Fibroblast of the aortic adventitia (primary cell): ENCODE results near the gene NCOA4. TPM values are rescaled to one million over a fixed set of nuclear protein-coding genes. Genes with fewer than 3 reads are reported as not detected.

Experiments used
- DNase-seq: peaks from one replicate; pipeline ENCODE4 v3.0.0-alpha.2; 2010; ENCODE audit warnings: low read depth
- H3K4me3 ChIP-seq: 2 replicates; pipeline ENCODE4 v1.5.1; 2011; ENCODE audit warnings: low read depth, mild to moderate bottlenecking, control low read depth, low read length, moderate library complexity
- total RNA-seq: library from RNA; depleted of rRNA; stranded (reverse); fragments of >200 nt; gene quantifications from 2 replicates; pipeline ENCODE4 v1.2.3, GENCODE V29; 2012; ENCODE audit warnings: low replicate concordance
- TF ChIP-seq, protein P1 (sequence below): IDR thresholded peaks from 2 replicates; pipeline ENCODE4 v1.5.1; 2011; ENCODE audit warnings: mild to moderate bottlenecking, low read length, control low read depth, inconsistent platforms; ENCODE audit not compliant: insufficient read depth

Gene NCOA4
- 187 and 585 TPM in 2 replicates for total RNA-seq

DNA sequence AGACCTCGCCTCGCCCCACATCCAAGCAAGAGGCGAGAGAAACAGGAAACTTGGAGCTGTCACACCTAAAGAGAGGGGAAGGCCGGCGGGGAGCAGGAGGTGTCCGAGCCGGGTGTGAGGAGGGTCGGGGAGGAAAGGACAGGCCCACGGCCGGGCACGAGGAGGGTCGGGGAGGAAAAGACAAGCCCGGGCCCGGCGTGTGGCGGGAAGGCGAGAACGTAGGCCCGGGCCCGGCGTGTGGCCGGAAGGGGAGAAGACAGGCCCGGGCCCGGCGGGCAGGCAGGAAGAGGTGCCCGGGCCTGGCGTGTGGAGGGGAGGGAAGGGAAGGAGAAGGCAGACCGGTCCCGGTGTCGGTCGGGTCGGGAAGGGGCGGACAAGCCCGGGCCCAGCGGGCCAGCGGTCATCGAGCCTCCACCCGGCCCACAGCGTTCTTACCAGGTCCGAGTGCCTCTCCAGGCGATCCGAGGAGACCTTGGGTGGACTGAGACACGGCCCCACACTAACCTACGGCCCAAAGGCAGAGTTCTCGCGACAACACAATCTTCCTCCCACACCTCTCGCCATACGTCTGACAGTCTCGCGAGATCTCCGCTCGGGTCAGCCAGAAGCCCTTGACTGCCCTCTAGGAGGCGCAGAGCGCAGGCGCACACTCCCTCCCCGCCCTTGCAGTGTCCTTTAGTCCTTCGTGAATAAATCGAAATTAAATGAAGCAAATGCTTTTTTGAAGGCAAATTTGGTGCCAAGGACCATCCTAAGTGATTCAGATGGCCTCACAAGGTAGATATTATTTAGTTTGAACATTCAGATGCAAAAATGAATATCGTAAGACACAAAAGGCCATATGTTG is at the start of gene NCOA4:
Gene NCOA4 (minus strand): TSS at position 533 of the 847 bp plus-strand sequence. CDS start 13,943 bp downstream, outside the sequence.
- H3K4me3 ChIP-seq: peak within 1 kb of the TSS; percentile 91
- TF ChIP-seq, protein P1, sequence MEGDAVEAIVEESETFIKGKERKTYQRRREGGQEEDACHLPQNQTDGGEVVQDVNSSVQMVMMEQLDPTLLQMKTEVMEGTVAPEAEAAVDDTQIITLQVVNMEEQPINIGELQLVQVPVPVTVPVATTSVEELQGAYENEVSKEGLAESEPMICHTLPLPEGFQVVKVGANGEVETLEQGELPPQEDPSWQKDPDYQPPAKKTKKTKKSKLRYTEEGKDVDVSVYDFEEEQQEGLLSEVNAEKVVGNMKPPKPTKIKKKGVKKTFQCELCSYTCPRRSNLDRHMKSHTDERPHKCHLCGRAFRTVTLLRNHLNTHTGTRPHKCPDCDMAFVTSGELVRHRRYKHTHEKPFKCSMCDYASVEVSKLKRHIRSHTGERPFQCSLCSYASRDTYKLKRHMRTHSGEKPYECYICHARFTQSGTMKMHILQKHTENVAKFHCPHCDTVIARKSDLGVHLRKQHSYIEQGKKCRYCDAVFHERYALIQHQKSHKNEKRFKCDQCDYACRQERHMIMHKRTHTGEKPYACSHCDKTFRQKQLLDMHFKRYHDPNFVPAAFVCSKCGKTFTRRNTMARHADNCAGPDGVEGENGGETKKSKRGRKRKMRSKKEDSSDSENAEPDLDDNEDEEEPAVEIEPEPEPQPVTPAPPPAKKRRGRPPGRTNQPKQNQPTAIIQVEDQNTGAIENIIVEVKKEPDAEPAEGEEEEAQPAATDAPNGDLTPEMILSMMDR: peak; percentile 84
- DNase-seq: peak; percentile 99

DNA sequence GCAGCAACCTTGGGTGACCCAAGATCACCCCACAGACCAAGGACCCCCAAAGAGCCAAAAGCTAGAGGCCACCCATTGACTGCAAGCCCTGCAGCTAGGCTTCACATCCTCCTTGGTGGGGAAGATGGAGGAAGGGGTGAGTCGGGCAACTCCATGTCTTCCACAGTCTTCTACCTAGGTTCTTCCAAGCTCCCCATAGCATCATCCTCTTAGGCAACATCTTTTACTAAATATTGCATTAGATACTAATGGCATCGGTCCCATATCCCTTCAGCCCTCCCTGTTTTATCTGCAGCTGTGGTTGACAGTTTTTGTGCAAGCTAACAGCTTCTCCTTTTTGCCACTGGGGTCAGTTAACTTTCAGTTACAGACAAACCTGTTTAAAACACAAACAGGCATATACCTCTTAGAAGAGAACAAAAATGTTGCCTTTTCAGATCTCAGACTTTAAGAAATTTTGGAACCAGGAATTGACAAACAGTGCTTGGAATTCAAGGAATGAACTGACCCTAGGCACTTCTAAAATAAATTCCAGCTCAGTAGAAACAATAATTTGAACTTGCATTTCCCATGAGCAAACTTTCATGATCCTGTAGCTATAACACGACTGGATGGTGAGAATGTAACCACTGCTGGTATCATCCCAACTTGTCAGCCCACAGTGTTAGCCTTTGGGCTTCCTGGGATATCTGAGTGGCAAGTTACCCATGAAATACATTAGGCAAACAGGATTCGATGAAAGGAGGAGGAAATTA is 49.6 kb upstream of the NCOA4 start:
- H3K4me3 ChIP-seq: no peak overlapping the region
- DNase-seq: peak; percentile 3
- TF ChIP-seq, protein P1: no peak

DNA sequence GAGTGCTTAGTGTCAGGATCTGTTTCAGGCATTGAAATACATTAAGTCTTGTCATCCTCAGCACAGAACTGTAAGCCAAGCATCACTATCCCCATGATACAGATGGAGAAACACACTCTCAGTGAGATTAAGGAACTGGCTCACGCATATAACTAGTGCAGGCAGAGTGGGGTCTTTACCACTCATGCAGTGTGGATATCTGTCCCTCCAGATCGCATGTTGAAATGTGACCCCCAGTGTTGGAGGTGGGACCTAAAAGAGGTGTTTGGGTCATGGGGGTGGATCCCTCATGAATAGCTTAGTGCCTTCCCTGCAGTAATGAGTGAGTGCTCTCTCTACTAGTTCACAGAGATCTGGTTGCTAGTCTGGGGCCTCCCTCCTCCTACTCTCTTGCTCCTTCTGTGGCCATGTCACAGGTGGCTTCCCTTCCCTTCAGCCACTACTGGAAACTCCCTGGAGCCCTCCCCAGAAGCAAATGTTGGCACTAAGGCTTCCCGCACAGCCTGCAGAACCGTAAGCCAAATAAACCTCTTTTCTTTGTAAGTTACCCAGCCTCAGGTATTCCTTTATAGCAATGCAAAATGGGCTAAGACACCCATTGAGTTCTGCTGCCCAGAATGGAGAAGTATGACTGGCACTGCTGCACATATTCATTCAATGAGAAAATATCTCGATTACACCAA is 47.4 kb upstream of the NCOA4 start:
- TF ChIP-seq, protein P1: no peak
- no peak overlapping the region for H3K4me3 ChIP-seq
- no peak for DNase-seq

DNA sequence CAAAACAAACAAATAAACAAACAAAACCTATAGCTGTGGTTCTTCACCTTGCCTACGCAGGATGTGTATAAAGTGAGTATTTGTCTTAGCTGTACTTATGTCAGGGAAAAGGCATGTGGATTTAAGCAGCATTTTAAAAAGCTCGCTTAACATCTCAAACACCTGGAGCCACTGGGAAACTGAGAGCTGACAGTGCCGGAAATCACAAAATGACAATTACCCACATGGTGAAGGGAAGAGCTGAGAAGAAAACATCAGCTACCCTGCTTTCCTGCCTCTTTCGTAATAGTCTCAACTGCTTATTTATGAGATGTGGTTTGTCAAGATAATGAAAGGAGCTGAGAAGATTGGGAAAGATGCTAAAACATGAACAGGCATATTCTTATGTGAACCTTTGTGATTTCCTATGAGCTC is 46.7 kb upstream of the NCOA4 start:
- H3K4me3 ChIP-seq: no peak overlapping the region
- DNase-seq: peak; percentile 9
- TF ChIP-seq, protein P1: no peak

DNA sequence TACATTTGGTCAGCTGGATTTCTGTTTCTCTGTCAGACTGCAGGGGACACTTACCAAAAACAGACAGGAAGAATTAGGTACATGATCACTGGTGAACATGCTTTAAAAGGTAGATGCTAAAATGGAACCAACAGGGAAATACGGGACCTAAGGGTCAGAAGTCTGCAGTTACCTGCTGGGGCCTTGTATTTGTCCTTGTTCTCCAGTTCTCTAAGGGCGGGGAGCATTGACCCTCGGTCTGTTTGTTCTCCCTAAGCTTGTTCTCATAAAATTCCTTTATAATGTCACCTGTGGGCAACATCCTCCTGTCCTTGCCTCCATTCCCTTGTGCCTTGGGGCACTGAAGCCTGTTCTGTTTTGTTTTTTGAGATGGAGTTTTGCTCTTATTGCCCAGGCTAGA is 45.4 kb upstream of the NCOA4 start:
- no peak for DNase-seq
- TF ChIP-seq, protein P1: no peak
- no peak overlapping the region for H3K4me3 ChIP-seq

DNA sequence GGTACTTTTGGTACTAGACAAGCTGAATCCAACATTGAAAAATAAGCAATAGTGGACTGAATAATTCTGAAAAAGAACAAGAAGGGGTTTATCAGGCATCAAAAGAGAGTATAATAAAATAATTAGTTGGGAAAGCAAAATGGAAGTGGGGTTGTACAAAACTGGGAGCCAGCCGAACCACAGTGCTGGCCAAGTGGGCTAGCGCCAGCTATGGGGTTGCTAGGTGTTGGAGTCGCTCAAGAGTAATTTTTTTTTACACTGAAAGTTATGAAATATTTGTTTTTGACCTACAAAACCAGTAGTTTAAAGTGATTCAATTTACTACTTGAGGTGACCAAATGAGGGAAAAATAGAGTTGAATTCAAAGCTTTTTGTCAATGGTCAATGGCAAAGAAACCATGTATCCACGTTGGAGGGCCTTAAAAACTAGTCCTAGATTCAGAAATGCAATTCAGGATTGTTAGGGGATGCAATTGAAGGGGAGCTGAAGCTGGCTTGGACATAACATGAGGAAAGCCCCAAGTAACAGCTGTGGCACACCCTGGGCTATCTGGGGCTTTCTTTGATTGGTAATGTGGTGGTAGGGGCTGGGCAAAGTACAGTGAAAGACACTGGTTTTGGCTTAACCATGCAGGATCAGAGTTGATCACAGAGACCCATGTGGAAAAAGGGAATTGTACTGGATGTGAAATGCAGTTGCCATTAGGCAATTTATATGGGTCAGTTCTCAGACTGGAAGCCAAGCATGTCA is 43.9 kb upstream of the NCOA4 start:
- no peak for DNase-seq
- no peak overlapping the region for H3K4me3 ChIP-seq
- TF ChIP-seq, protein P1: no peak
